ENCODE measurements around the gene KLHL29. TPM values are rescaled to one million over a fixed set of nuclear protein-coding genes. Genes with fewer than 3 reads are reported as not detected.

Gene KLHL29
- total RNA-seq, 1 donor from 2014 or later: 2.3 TPM

DNA sequence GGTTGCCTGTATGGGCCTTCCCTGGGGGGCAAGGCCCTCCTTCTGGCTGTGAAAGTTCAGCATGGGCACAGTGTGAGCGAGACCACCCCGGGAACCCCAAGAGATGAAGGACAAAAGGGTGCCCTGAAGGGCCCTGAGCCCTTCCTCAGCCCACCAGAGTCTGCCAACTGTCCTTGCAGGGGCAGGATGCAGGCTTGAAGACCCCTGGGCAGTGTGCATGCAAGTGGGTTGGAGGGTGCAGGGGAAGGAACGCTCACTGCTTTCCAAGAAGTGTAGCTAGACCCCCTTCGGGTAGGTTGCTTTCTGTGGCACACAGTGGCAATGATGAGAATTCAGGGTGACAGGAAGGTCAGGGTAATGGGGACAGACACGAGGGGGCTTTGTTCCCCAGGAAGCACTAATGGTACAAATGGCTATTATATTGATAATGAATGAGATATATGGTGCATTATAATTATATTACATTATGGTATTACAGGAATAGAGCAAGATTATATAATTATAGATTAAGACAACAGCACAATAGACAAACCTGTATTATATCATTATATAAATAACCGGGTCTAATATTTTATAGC is 313.2 kb downstream of the KLHL29 start:
- ATAC-seq (no peak), DNase-seq (ENCODE audit: low spot score) (no peak)

- peak; percentile 44 for DNase-seq (ENCODE audit: low spot score)
- ATAC-seq: peak; percentile 34
These were observed 314.0 kb downstream of the KLHL29 start for GRCh38 chr2:23698721-23699579.

- peak; percentile 7 for DNase-seq (ENCODE audit: low spot score)
- no peak for ATAC-seq
These were observed 314.6 kb downstream of the KLHL29 start for GRCh38 chr2:23699580-23699925.

- DNase-seq (ENCODE audit: low spot score): no peak
- ATAC-seq: no peak
These were observed 315.6 kb downstream of the KLHL29 start for GRCh38 chr2:23700627-23701026.

DNA sequence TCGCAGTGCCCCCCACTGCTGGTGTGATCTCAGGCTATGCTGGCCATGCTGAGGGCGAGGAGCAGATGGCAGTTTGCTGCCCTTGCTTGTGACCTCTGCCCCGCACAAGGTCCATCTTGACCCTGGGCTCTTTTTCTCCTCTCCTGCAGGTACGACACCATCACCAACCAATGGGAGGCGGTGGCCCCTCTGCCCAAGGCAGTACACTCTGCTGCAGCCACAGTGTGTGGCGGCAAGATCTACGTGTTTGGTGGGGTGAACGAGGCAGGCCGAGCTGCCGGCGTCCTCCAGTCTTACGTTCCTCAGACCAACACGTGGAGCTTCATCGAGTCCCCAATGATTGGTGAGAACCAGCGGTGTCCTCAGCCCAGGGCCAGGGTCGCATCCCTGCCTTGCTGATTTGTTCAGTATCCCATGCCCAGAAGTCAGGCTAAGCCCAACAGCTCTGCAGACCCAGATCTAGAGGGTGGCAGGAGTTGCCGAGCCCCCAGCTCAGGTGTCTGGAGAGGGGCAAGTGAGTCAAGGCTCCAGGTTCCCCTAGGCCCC is 318.1 kb downstream of the KLHL29 start:
- DNase-seq (ENCODE audit: low spot score): no peak
- no peak for ATAC-seq

- ATAC-seq: no peak
- DNase-seq (ENCODE audit: low spot score): no peak
These were observed 318.8 kb downstream of the KLHL29 start for GRCh38 chr2:23703583-23704385.

DNA sequence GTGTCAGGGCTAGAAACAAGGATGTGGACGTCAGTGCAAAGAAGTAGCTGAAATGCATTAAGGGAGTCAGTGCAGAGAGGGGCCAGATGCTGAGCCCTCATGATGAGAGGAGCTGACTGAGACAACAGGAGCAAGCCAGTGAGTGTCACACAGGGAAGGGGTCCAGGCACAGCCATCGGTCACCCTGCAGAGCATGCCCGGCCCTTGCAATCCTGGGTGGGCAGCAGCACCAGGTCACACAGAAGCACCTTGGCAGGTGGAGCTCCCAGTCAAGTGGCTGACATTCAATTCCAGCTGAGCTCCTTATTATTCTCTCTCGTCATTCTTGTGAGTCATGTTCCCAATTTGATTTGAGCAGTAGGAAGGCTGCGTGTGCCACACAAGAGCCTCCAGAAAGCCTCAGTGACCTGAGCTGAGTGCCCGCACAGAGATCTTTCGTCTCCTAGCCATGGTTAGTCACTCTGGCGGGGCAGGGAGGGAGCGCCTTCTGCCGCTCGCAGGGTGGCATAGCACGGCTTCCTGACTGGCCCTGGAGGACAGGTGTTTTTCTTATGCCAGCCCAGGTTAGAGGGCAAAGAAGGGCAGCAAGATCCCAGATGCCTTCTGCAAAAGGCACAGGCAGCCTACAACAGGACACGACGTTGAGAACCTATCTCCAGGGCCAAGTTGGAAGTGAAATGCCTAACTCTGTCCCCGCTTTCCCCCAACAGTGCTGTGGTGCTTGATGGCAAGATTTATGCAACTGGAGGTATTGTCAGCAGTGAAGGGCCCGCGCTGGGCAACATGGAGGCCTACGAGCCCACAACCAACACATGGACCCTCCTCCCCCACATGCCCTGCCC is 321.0 kb downstream of the KLHL29 start:
- ATAC-seq: no peak

DNA sequence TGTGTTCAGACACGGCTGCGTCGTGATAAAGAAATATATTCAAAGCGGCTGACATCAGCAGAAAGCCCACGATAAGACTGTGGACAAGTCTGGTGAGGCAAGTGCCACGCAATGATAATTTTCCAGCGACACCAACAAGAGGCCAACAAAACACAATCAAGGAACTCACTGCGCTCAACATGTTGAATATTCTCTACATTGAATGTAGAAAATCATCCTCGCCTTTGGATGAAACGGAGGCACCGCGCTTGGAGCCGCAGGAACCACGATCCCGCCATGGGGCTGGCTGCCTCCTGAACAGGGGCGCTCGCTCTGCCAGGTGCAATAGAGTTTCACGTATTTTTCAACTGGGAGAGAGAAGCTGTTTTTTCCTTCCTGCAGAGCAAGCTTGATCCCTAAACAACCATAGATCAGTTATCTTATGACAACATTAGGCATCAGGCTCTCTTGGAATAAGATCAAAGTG is 321.7 kb downstream of the KLHL29 start:
- DNase-seq (ENCODE audit: low spot score) (no peak), ATAC-seq (no peak)

More for the DNA sequence above, 321.0 kb downstream of the KLHL29 start:
- DNase-seq (ENCODE audit: low spot score): no peak

DNA sequence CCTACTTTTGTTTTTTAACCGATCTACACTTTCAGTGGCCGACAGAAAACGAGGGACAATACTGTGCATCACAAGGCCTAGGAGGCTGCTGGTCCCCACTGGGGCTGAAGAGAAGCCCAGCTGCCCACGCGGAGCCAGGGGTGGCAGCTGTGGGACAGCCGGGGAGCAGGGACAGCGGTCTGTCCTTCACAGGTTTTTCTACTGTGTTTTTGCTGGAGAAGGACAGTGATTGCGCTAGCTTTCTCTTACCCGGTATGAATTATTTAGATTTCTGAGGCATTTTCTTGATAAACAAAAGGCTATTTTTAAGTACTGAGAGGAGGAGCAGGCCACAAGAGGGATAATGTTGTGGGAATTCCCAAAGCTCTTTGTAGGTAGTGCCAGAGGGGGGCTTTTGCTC is 322.1 kb downstream of the KLHL29 start:
- ATAC-seq (no peak), DNase-seq (ENCODE audit: low spot score) (no peak)

DNA sequence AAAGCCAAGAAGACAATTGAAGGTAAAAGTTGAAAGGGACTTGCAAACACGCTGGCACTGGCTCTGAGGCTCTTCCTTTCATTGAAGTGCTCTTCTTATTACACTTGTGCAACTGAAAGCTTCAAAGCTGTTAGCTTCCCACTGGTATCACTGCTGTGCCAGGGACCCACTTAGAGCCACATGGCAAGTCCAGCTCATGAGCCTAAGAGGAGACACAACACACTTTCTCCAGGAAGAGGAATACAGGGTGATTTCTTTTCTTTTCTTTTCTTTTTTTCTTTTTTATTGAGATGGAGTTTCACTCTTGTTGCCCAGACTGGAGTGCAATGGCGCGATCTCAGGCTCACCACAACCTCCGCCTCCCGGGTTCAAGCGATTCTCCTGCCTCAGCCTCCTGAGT is 323.8 kb downstream of the KLHL29 start:
- ATAC-seq: no peak
- DNase-seq (ENCODE audit: low spot score): no peak

DNA sequence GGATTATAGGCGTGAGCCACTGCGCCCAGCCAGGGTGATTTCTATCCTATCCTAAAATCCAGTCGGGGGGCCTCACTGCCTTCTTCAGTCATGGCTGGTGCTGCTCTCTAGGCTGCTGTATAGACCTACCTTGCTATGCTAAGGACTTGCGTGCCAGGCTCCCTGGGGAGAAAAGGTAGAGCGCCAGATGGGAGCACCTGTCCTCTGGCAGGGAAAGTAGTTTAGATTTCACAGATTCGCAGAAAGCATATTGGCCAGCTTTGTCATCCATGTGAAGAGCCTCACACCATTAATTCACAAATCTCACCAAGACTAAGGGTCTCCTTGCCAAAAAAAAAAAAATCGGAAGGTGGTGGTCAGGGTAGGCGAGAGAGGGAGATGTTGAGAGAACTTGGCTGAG is 324.3 kb downstream of the KLHL29 start:
- ATAC-seq (no peak), DNase-seq (ENCODE audit: low spot score) (no peak)

- no peak for ATAC-seq
- no peak for DNase-seq (ENCODE audit: low spot score)
These were observed 327.2 kb downstream of the KLHL29 start for GRCh38 chr2:23711979-23712755.

GRCh38 chr2:23712756-23713151 is 327.8 kb downstream of the KLHL29 start:
- ATAC-seq: no peak
- DNase-seq (ENCODE audit: low spot score): no peak

DNA sequence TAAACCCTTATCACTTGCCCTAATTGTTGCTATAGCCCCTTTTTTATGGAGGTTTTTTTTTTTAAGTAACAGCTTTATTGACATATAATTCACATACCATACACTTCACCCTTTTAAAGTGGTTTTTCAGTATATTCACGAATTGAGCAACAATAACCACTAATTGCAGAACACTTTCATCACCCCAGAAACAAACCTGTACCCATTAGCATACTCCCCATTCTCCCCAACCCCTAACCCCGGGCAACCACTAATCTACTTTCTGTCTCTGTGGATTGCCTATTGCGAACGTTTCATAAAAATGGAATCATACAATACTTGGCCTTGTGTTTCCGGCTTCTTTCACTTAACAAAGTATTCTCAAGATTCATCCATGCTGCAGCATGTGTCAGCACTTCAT is 328.4 kb downstream of the KLHL29 start:
- DNase-seq (ENCODE audit: low spot score): no peak
- ATAC-seq: no peak

- no peak for DNase-seq (ENCODE audit: low spot score)
- ATAC-seq: no peak
These were observed 334.1 kb downstream of the KLHL29 start for GRCh38 chr2:23718931-23719700.

DNA sequence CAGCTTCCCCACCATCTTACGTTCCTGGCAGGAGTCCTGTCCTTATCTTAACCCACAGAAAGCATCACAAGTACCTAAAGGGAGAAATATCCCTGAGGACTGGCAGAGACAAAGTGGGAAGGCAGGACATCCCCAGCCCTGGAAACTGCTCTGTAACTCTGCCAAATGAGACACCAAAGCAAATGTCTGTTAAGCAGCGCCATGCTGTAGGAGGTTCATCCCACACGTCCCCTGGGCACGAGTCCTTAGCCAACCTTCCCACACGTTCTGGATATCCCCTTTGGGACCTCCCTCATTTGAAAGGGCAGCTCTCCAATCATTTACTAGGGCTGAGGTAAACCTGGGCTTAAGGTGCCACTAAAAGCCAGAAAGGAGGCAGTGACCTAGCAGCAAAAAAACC is 334.7 kb downstream of the KLHL29 start:
- no peak for DNase-seq (ENCODE audit: low spot score)

GRCh38 chr2:23720705-23721453 is 335.9 kb downstream of the KLHL29 start:
- no peak for ATAC-seq

More for the DNA sequence above, 334.7 kb downstream of the KLHL29 start:
- ATAC-seq: no peak

GRCh38 chr2:23721454-23721826 is 336.5 kb downstream of the KLHL29 start:
- DNase-seq (ENCODE audit: low spot score) (no peak), ATAC-seq (no peak)

More at GRCh38 chr2:23720705-23721453, 335.9 kb downstream of the KLHL29 start:
- no peak for DNase-seq (ENCODE audit: low spot score)
